ENCODE measurements around the gene MX2. TPM values are rescaled to one million over a fixed set of nuclear protein-coding genes. Genes with fewer than 3 reads are reported as not detected.

The MX2 gene
- total and polyA plus RNA-seq, 10 of the 15 experiments (the other 5 are each of a cell fraction or from before 2014, with no cell fraction given) = 10.5 to 167 (median 46.1) TPM

GRCh38 chr21:41367945-41368734 is 6.3 kb downstream of the MX2 start (continued):
- TF ChIP-seq SKIL (IDR thresholded peaks at IDR 0.05; ENCODE audit: low read depth, poor library complexity, severe bottlenecking) = no peak
- 0 out of 2 replicates have a peak, but pooled peaks have one; percentile 19 for TF ChIP-seq RB1 (IDR thresholded peaks at IDR 0.05; ENCODE audit: borderline replicate concordance)
- no peak for TF ChIP-seq SMC3 (IDR thresholded peaks at IDR 0.05; ENCODE audit: borderline replicate concordance, low read length)
- peak; percentile 94 for TF ChIP-seq MEF2B (IDR thresholded peaks at IDR 0.05; ENCODE audit: partially characterized antibody, poor library complexity, severe bottlenecking)
- peak; percentile 97 for TF ChIP-seq GATAD2B (conservative IDR thresholded peaks at IDR 0.05; ENCODE audit: low read depth)
- no peak for TF ChIP-seq MEF2A (IDR thresholded peaks at IDR 0.05; ENCODE audit: insufficient read depth, low read depth, low read length)
- peak; percentile 88 for TF ChIP-seq DPF2 (IDR thresholded peaks at IDR 0.05)
- TF ChIP-seq CHD2 (IDR thresholded peaks at IDR 0.05; ENCODE audit: borderline replicate concordance, low read depth, low read length) = peak; percentile 61; the same call in 1 of the 2 replicates
- TF ChIP-seq PBX3 (IDR thresholded peaks at IDR 0.05; ENCODE audit: insufficient replicate concordance, low read depth, low read length) = no peak
- no peak for TF ChIP-seq STAT3 (IDR thresholded peaks at IDR 0.05; ENCODE audit: low read depth, low read length)
- no peak for TF ChIP-seq BRCA1 (IDR thresholded peaks at IDR 0.05; ENCODE audit: low read depth, low read length)

Data from GM12878 (cell line).